ENCODE results near the gene RAB32.

Gene RAB32

DNA sequence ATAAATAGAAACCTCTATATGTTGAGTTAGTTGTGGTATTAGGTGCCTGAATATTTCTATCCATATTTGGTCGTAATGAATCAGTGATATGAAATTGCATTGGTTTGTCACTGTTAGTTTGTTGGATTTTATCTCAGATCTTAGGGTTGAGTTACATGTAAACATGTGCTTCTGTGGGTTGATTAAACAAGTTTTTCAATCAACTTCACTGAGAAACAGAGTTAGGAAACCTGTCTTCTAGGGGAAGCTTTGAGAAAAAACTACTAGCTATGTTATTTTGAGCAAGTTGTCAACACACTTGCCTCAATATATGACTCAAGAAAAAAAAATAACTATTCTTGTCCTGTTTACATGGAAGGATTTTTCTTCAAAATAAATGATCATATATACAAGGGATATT lies 40.3 kb downstream of the RAB32 start:
- DNase-seq = no peak

GRCh38 chr6:146587459-146587858 lies 43.8 kb downstream of the RAB32 start:
- peak; percentile 9 to 14 for DNase-seq

GRCh38 chr6:146590492-146590891 lies 46.9 kb downstream of the RAB32 start:
- DNase-seq = no peak

DNA sequence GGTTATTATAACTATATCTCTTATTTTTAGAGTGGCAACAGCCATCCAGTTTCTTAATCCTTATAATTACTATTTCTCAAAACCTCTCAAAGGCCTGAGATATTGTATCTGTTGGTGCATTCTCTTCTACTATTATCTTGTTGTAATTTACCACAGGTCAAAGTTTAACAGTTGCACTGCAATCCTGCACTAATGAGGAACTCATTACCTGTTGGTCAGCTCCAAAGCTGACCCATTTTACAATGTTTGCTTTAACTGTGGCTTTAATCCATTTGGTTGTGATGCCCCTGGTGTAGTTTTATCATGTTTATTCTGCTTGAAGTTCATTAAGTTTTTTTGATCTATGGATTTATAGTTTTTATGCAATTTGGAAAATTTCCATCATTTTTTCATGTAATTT lies 48.8 kb downstream of the RAB32 start:
- DNase-seq = no peak

DNA sequence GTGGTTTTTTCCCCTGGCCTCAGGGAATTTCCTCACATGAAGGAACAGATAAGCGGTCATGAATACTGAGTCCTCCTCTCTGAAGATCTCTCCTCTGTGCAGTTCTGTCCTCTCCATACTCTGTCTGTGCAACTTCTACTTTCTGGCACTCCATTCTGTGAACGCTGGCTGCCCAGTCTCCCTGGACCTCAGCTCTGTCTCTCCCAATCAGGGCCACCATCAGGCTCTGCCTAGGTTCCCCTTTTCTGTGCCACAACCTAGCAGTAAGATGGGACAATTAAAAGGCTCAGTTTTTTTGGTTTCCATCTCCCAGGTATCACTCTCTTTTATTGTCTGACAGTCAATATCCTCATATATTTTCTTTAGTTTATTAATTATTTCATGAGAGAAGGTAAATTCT lies 50.4 kb downstream of the RAB32 start:
- peak; percentile 67 to 84 for DNase-seq

DNA sequence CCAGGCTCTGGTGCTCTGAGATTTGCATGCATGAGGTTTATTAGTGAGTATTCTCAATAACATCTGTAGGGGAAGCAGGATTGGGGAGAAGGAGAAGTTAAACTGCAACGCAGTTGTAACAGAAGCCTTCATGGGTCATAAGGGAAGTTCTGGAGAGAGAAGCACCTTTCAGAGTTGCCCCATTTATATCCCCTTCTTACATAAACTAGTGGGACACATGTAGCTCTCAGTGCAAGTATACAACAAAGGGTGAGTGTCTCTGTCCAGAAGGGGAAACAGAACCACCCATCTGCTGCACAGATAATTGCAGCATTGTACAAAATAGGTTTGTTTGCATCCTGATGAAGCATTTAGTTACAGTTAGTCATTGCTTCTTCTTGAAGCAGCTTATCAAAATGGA lies 50.9 kb downstream of the RAB32 start:
- DNase-seq = peak; percentile 69 to 81

- DNase-seq = peak; percentile 96 to 97
Measured at GRCh38 chr6:146595972-146596731, 52.5 kb downstream of the RAB32 start.

GRCh38 chr6:146598772-146599405 lies 55.3 kb downstream of the RAB32 start, which contains the start of gene ADGB:
TSS of gene ADGB (plus strand) at chr6:146598972. CDS start at chr6:146599041, 69 bp downstream.
- DNase-seq = no peak

GRCh38 chr6:146601352-146601751 lies 57.7 kb downstream of the RAB32 start:
- no peak for DNase-seq

DNA sequence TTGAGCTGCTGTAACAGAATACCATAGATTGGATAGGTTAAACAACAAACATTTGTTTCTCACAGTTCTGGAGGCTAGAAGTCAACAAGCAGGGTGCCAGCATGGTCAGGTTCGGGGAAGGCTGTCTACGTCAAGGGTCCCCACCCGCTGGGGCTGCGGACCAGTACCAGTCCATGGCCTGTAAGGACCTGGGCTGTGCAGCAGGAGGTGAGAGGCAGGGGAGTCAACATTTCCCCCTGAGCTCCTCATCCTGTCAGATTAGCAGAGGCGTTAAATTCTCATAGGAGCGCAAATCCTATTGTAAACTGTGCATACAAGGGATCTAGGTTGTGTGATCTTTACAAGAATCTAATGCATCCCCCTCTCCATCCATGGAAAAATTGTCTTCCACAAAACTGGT lies 58.9 kb downstream of the RAB32 start:
- no peak for DNase-seq

Data from AML-193 (cell line).